ENCODE results near the gene DMD. TPM values are rescaled to one million over a fixed set of nuclear protein-coding genes. Genes with fewer than 3 reads are reported as not detected.

DMD gene
- total and polyA plus RNA-seq, 8 donors = 6.8 to 117 (median 44.2) TPM

GRCh38 chrX:31847773-31848172 lies 1363.6 kb downstream of the DMD start:
- intact Hi-C loops (cut with DNase I; ENCODE audit: low total_unique reads) = no loop called here
- Histone ChIP-seq H3K4me3 (no peak overlapping the region), H3K9me3 (no peaks in the 10 kb centered on the region), H3K27me3 (no peaks in the 10 kb centered on the region), H3K36me3 (no peaks in the 10 kb centered on the region), H3K4me1 (no peaks in the 10 kb centered on the region), H3K27ac (no peak overlapping the region)
- DNase-seq = no peak
- 40 to 75% (median 53%) methylated on average over 2 of the region's 2 CpGs for WGBS, 5 donors
- TF ChIP-seq EP300 (IDR thresholded peaks at IDR 0.05) = no peak
- no peak for TF ChIP-seq CTCF (IDR thresholded peaks at IDR 0.05)
- TF ChIP-seq POLR2A (IDR thresholded peaks at IDR 0.05) = no peak
- no peak for TF ChIP-seq POLR2AphosphoS5 (IDR thresholded peaks at IDR 0.05)

GRCh38 chrX:31845003-31845402 lies 1366.3 kb downstream of the DMD start:
- intact Hi-C loops (cut with DNase I; ENCODE audit: low total_unique reads) = no loop called here
- 50 to 88% (median 68%) methylated on average over 1 of the region's 1 CpG for WGBS, 5 donors

GRCh38 chrX:31838617-31839016 lies 1372.7 kb downstream of the DMD start:
- no peaks in the 10 kb centered on the region for H3K4me1 ChIP-seq
- DNase-seq = no peak
- no peaks in the 10 kb centered on the region for H3K9me3 ChIP-seq
- H3K27ac ChIP-seq = no peak overlapping the region
- 44 to 80% (median 62%) methylated on average over 4 of the region's 4 CpGs for WGBS, 5 donors
- intact Hi-C loops (cut with DNase I; ENCODE audit: low total_unique reads) = no loop called here
- no peaks in the 10 kb centered on the region for H3K36me3 ChIP-seq
- no peak overlapping the region for H3K4me3 ChIP-seq
- no peak for TF ChIP-seq EP300 (IDR thresholded peaks at IDR 0.05)
- no peaks in the 10 kb centered on the region for H3K27me3 ChIP-seq

More at GRCh38 chrX:31845003-31845402, 1366.3 kb downstream of the DMD start:
- Histone ChIP-seq H3K4me1 (no peaks in the 10 kb centered on the region), H3K27me3 (no peaks in the 10 kb centered on the region), H3K27ac (no peak overlapping the region), H3K36me3 (no peaks in the 10 kb centered on the region), H3K9me3 (no peaks in the 10 kb centered on the region), H3K4me3 (no peak overlapping the region)
- TF ChIP-seq POLR2A (IDR thresholded peaks at IDR 0.05) = no peak
- no peak for TF ChIP-seq CTCF (IDR thresholded peaks at IDR 0.05)
- no peak for TF ChIP-seq EP300 (IDR thresholded peaks at IDR 0.05)
- no peak for TF ChIP-seq POLR2AphosphoS5 (IDR thresholded peaks at IDR 0.05)
- DNase-seq = no peak

- Histone ChIP-seq H3K4me1 (no peaks in the 10 kb centered on the region), H3K9me3 (no peaks in the 10 kb centered on the region), H3K36me3 (no peaks in the 10 kb centered on the region), H3K27me3 (no peaks in the 10 kb centered on the region), H3K27ac (no peak overlapping the region), H3K4me3 (no peak overlapping the region)
- no peak for DNase-seq
- TF ChIP-seq POLR2AphosphoS5 (IDR thresholded peaks at IDR 0.05) = no peak
- TF ChIP-seq EP300 (IDR thresholded peaks at IDR 0.05) = no peak
- no peak for TF ChIP-seq POLR2A (IDR thresholded peaks at IDR 0.05)
- TF ChIP-seq CTCF (IDR thresholded peaks at IDR 0.05) = no peak
- intact Hi-C loops (cut with DNase I; ENCODE audit: low total_unique reads) = no loop called here
- 62 to 69% (median 69%) methylated on average over 6 of the region's 6 CpGs for WGBS, 5 donors
Observed at GRCh38 chrX:31837445-31838049, 1373.8 kb downstream of the DMD start.

GRCh38 chrX:31836479-31836878 lies 1374.9 kb downstream of the DMD start:
- H3K4me3 ChIP-seq = no peak overlapping the region
- H3K27ac ChIP-seq = no peak overlapping the region
- WGBS, 5 donors = 51 to 80% (median 62%) methylated on average over 3 of the region's 3 CpGs
- intact Hi-C loops (cut with DNase I; ENCODE audit: low total_unique reads) = no loop called here
- DNase-seq = peak in 1 of 2 donors; percentile 8
- H3K27me3 ChIP-seq = no peaks in the 10 kb centered on the region
- H3K4me1 ChIP-seq = no peaks in the 10 kb centered on the region
- H3K9me3 ChIP-seq = no peaks in the 10 kb centered on the region
- TF ChIP-seq POLR2A (IDR thresholded peaks at IDR 0.05) (no peak), EP300 (IDR thresholded peaks at IDR 0.05) (no peak), POLR2AphosphoS5 (IDR thresholded peaks at IDR 0.05) (no peak), CTCF (IDR thresholded peaks at IDR 0.05) (no peak)
- H3K36me3 ChIP-seq = no peaks in the 10 kb centered on the region
